Fibroblast of upper back skin (primary cell): Measurements from ENCODE around the gene GRIA1.

Experiments used
- DNase-seq: peaks from one replicate; pipeline ENCODE4 v3.0.0-alpha.2; 2013

Gene GRIA1

GRCh38 chr5:153617190-153617589 is 126.7 kb downstream of the GRIA1 start:
- peak; percentile 68 for DNase-seq

GRCh38 chr5:153618307-153618706 is 127.8 kb downstream of the GRIA1 start:
- no peak for DNase-seq

GRCh38 chr5:153618867-153619266 is 128.4 kb downstream of the GRIA1 start:
- DNase-seq = peak; percentile 64

- peak; percentile 44 for DNase-seq
Measured at GRCh38 chr5:153619771-153620170, 129.3 kb downstream of the GRIA1 start.

- peak; percentile 39 for DNase-seq
Measured at GRCh38 chr5:153623124-153623523, 132.7 kb downstream of the GRIA1 start.

GRCh38 chr5:153623751-153624450 is 133.4 kb downstream of the GRIA1 start:
- peak; percentile 83 for DNase-seq

- DNase-seq = peak; percentile 46
Measured at GRCh38 chr5:153624451-153624765, 133.9 kb downstream of the GRIA1 start.

- no peak for DNase-seq
Measured at GRCh38 chr5:153625826-153626354, 135.4 kb downstream of the GRIA1 start.

GRCh38 chr5:153626836-153627235 is 136.4 kb downstream of the GRIA1 start:
- DNase-seq = no peak

- peak; percentile 98 for DNase-seq
Measured at GRCh38 chr5:153629027-153629895, 138.8 kb downstream of the GRIA1 start.

GRCh38 chr5:153630546-153630945 is 140.1 kb downstream of the GRIA1 start:
- no peak for DNase-seq

- DNase-seq = peak; percentile 41
Measured at GRCh38 chr5:153632748-153633290, 142.3 kb downstream of the GRIA1 start.

- DNase-seq = no peak
Measured at GRCh38 chr5:153636670-153637451, 146.4 kb downstream of the GRIA1 start.

GRCh38 chr5:153640293-153640692 is 149.8 kb downstream of the GRIA1 start:
- no peak for DNase-seq

- no peak for DNase-seq
Measured at GRCh38 chr5:153641183-153641688, 150.8 kb downstream of the GRIA1 start.

- DNase-seq = peak; percentile 77
Measured at GRCh38 chr5:153654504-153655200, 164.2 kb downstream of the GRIA1 start.

GRCh38 chr5:153655201-153655510 is 164.7 kb downstream of the GRIA1 start:
- DNase-seq = peak; percentile 37

- no peak for DNase-seq
Measured at GRCh38 chr5:153658149-153658548, 167.7 kb downstream of the GRIA1 start.

- DNase-seq = peak; percentile 36
Measured at GRCh38 chr5:153658606-153659005, 168.1 kb downstream of the GRIA1 start.

GRCh38 chr5:153659039-153659736 is 168.7 kb downstream of the GRIA1 start:
- peak; percentile 81 for DNase-seq

GRCh38 chr5:153660919-153661318 is 170.4 kb downstream of the GRIA1 start:
- peak; percentile 41 for DNase-seq

- no peak for DNase-seq
Measured at GRCh38 chr5:153661897-153662296, 171.4 kb downstream of the GRIA1 start.
